HCT116 (cell line): ENCODE results near the gene PLEKHO2. TPM values are rescaled to one million over a fixed set of nuclear protein-coding genes. Genes with fewer than 3 reads are reported as not detected.

ENCODE experiments used
- ATAC-seq: fragments of 200-7000 bp; cut with Tn5 transposase; 2 replicates; pipeline ENCODE4 v1.9.1; 2020; ENCODE audit warnings: mild to moderate bottlenecking, moderate library complexity
- BruUV-seq: library from RNA; stranded (reverse); fragments of 400-500 nt; replicated peaks from 2 replicates; lab custom pipeline; 2021; lab: Mats Ljungman, UMichigan
- CTCF ChIA-PET: fragments of 300-600 bp; sonication (Branson Sonifier 250); formaldehyde crosslinking; loops from one replicate; lab custom pipeline; 2021; ENCODE audit warnings: antibody characterized with exemption; lab: Charles Lee
- POLR2A ChIA-PET: fragments of 300-600, 350-600 bp; sonication (Branson Sonifier 250); formaldehyde crosslinking; loops from one replicate; lab custom pipeline; 2021; ENCODE audit warnings: antibody characterized with exemption; lab: Charles Lee
- RAD21 ChIA-PET, 2 experiments: fragments of 300-600 bp; sonication (Branson Sonifier 250); formaldehyde crosslinking; loops; one replicate each; lab custom pipeline; 2023; ENCODE audit warnings: low total read pairs in 2 of 2; ENCODE audit not compliant: uncharacterized antibody in 2 of 2, unreplicated experiment in 2 of 2, low non-redundant PET in 1 of 2; lab: Charles Lee
- DNase-seq: peaks from one replicate; pipeline ENCODE4 v3.0.0-alpha.2; 2010; ENCODE audit warnings: low read depth, low spot score
- H2AFZ ChIP-seq: fragments of 200-600 bp; shearing (Covaris generic), sonication (generic); 2 replicates; pipeline ENCODE4 v1.6.1; 2017; ENCODE audit warnings: low read depth, mixed run types, mixed read lengths, antibody characterized with exemption, low read length; ENCODE audit not compliant: poor library complexity, severe bottlenecking
- H3K27ac ChIP-seq: 2 replicates; pipeline ENCODE4 v1.5.1; 2012; ENCODE audit warnings: low read depth, low read length
- H3K27me3 ChIP-seq: fragments of 200-600 bp; sonication (generic); 2 replicates; pipeline ENCODE4 v1.6.1; 2016; ENCODE audit warnings: mixed run types, low read length, mixed read lengths; ENCODE audit not compliant: insufficient read depth
- H3K36me3 ChIP-seq, 2 experiments: fragments of 200-500 bp in 1 of 2; fragments of 200-600 bp in 1 of 2; sonication (Bioruptor generic) in 1 of 2; sonication (generic) in 1 of 2; 2 replicates each; pipeline versions ENCODE4 v1.5.1 to v1.6.1; 2014 to 2016; ENCODE audit warnings: low read length in 2 of 2, inconsistent platforms in 1 of 2, mixed read lengths in 1 of 2, mixed run types in 1 of 2; ENCODE audit not compliant: insufficient read depth in 2 of 2, control insufficient read depth in 1 of 2
- H3K4me1 ChIP-seq, 2 experiments: fragments of 200-600 bp in 1 of 2; sonication (generic) in 1 of 2; 2 replicates each; pipeline versions ENCODE4 v1.5.1 to v1.6.1; 2012 to 2017; ENCODE audit warnings: low read length in 2 of 2, inconsistent platforms in 1 of 2, mild to moderate bottlenecking in 1 of 2, mixed read lengths in 1 of 2, mixed run types in 1 of 2, moderate library complexity in 1 of 2; ENCODE audit not compliant: insufficient read depth in 2 of 2, control insufficient read depth in 1 of 2
- H3K4me2 ChIP-seq: fragments of 200-600 bp; sonication (generic); 2 replicates; pipeline ENCODE4 v1.6.1; 2017; ENCODE audit warnings: mixed run types, low read length, mixed read lengths
- H3K4me3 ChIP-seq, 2 experiments: fragments of 200-600 bp in 1 of 2; sonication (generic) in 1 of 2; replicated peaks in 1 of 2; 2 replicates each; pipeline ENCODE4 v1.5.1; 2011 to 2016; ENCODE audit warnings: low read length in 2 of 2, control low read depth in 1 of 2, low read depth in 1 of 2, mild to moderate bottlenecking in 1 of 2, mixed read lengths in 1 of 2, mixed run types in 1 of 2
- H3K79me2 ChIP-seq: fragments of 200-600 bp; sonication (generic); 2 replicates; pipeline ENCODE4 v1.6.1; 2017; ENCODE audit warnings: mild to moderate bottlenecking, mixed run types, low read length, moderate library complexity, mixed read lengths; ENCODE audit not compliant: insufficient read depth
- H3K9ac ChIP-seq: fragments of 200-600 bp; sonication (generic); 2 replicates; pipeline ENCODE4 v1.6.1; 2016; ENCODE audit warnings: low read length, mixed read lengths
- H3K9me2 ChIP-seq: fragments of 200-600 bp; sonication (generic), shearing (Covaris generic); 2 replicates; pipeline ENCODE4 v1.6.1; 2017; ENCODE audit warnings: mixed run types, mild to moderate bottlenecking, moderate library complexity; ENCODE audit not compliant: insufficient read depth
- H3K9me3 ChIP-seq, 2 experiments: fragments of 200-500 bp in 1 of 2; fragments of 200-600 bp in 1 of 2; sonication (Bioruptor generic) in 1 of 2; sonication (generic) in 1 of 2; 2 replicates each; pipeline ENCODE4 v1.6.1; 2014 to 2017; ENCODE audit warnings: low read length in 2 of 2, mixed read lengths in 2 of 2, inconsistent platforms in 1 of 2, low read depth in 1 of 2, mild to moderate bottlenecking in 1 of 2, mixed run types in 1 of 2, moderate library complexity in 1 of 2; ENCODE audit not compliant: control insufficient read depth in 1 of 2, insufficient read depth in 1 of 2
- H4K20me1 ChIP-seq: fragments of 200-600 bp; sonication (generic), shearing (Covaris generic); 2 replicates; pipeline ENCODE4 v1.6.1; 2017; ENCODE audit warnings: mixed run types, mild to moderate bottlenecking, moderate library complexity; ENCODE audit not compliant: insufficient read depth
- ATF3 ChIP-seq: IDR thresholded peaks from 2 replicates; pipeline ENCODE4 v1.6.1; 2012
- CBX3 ChIP-seq: IDR thresholded peaks from 2 replicates; pipeline ENCODE4 v1.6.1; 2012; ENCODE audit warnings: low read depth
- CEBPB ChIP-seq: IDR thresholded peaks from 2 replicates; pipeline ENCODE4 v1.6.1; 2012; ENCODE audit warnings: low read depth
- EGR1 ChIP-seq: IDR thresholded peaks from 2 replicates; pipeline ENCODE4 v1.6.1; 2012; ENCODE audit warnings: low read depth
- ELF1 ChIP-seq: IDR thresholded peaks from 2 replicates; pipeline ENCODE4 v1.6.1; 2012; ENCODE audit warnings: low read depth, borderline replicate concordance
- EZH2 ChIP-seq: fragments of 200-600 bp; sonication (generic); IDR thresholded peaks from 2 replicates; pipeline ENCODE4 v1.6.1; 2017; ENCODE audit warnings: antibody characterized with exemption, mixed run types
- EZH2phosphoT487 ChIP-seq: fragments of 200-600 bp; IDR thresholded peaks from 2 replicates; pipeline ENCODE4 v1.6.1; 2018; ENCODE audit warnings: antibody characterized with exemption, borderline replicate concordance
- JUND ChIP-seq: IDR thresholded peaks from 2 replicates; pipeline ENCODE4 v1.6.1; 2012
- MAX ChIP-seq: IDR thresholded peaks from 2 replicates; pipeline ENCODE4 v1.6.1; 2012
- POLR2A ChIP-seq: IDR thresholded peaks from 2 replicates; pipeline ENCODE4 v1.7.0; 2011; ENCODE audit warnings: borderline replicate concordance; ENCODE audit not compliant: insufficient read depth, insufficient read length; ENCODE audit errors: extremely low read depth
- REST ChIP-seq: IDR thresholded peaks from 2 replicates; pipeline ENCODE4 v1.6.1; 2012; ENCODE audit warnings: low read depth
- SRF ChIP-seq: IDR thresholded peaks from 2 replicates; pipeline ENCODE4 v1.6.1; 2012; ENCODE audit warnings: low read depth
- ZBTB33 ChIP-seq: IDR thresholded peaks from 2 replicates; pipeline ENCODE4 v1.6.1; 2011; ENCODE audit warnings: mild to moderate bottlenecking, low read length, moderate library complexity; ENCODE audit not compliant: insufficient replicate concordance; ENCODE audit errors: extremely low read depth
- ZFX ChIP-seq: fragments of 450-650 bp; IDR thresholded peaks from 2 replicates; pipeline ENCODE4 v1.6.1; 2017
- intact Hi-C: fragments of 100-400 bp; cut with micrococcal nuclease; formaldehyde crosslinking; loops from 2 replicates; pipeline ENCODE4 v1.10.0; 2022
- total RNA-seq: library from RNA; stranded (reverse); gene quantifications from one replicate; pipeline ENCODE4 v1.2.1, GENCODE V29; 2021; ENCODE audit not compliant: unreplicated experiment

PLEKHO2 gene
- total RNA-seq, 1 experiment from 2014 or later: 8.0 TPM

- ChIA-PET POLR2A (no interaction called here), RAD21 (no interaction called here), CTCF (no interaction called here)
- H3K4me2 ChIP-seq: no peak overlapping the region
- H3K79me2 ChIP-seq: no peaks in the 10 kb centered on the region
- H2AFZ ChIP-seq: no peak overlapping the region
- peaks cover 3 to 4% of the 10 kb centered on the region in 2 experiments; a peak in 2 of 4 replicates for H3K36me3 ChIP-seq
- H3K4me1 ChIP-seq: peaks cover 0 to 4% of the 10 kb centered on the region in 2 experiments; a peak in 1 of 4 replicates
- no TSS peak for BruUV-seq
- H3K9me2 ChIP-seq: no peaks in the 10 kb centered on the region
- no peak overlapping the region for H3K9ac ChIP-seq
- no peaks in the 10 kb centered on the region for H4K20me1 ChIP-seq
- no peaks in the 10 kb centered on the region for H3K9me3 ChIP-seq
- DNase-seq: no peak
- intact Hi-C loops: no loop called here
- H3K4me3 ChIP-seq: no peak overlapping the region
- TF ChIP-seq ELF1 (no peak), ZFX (no peak), MAX (no peak), CEBPB (no peak), EZH2phosphoT487 (no peak), SRF (no peak), ZBTB33 (no peak), REST (no peak), ATF3 (no peak), JUND (no peak), CBX3 (no peak), EZH2 (no peak), EGR1 (no peak), POLR2A (no peak)
- H3K27me3 ChIP-seq: no peaks in the 10 kb centered on the region
- ATAC-seq: no peak
- no peak overlapping the region for H3K27ac ChIP-seq
These were observed 19.6 kb downstream of the PLEKHO2 start for GRCh38 chr15:64861331-64861730.
